Pancreas (tissue), 10 donors: ENCODE results near the gene CELF2. TPM values are rescaled to one million over a fixed set of nuclear protein-coding genes. Genes with fewer than 3 reads are reported as not detected.

ENCODE experiments used
- ATAC-seq, 4 donors: fragments of 200-7000 bp; cut with Tn5 transposase; one replicate each; pipeline versions ENCODE4 v1.8.0 to v1.9.1; 2020; ENCODE audit warnings: mild to moderate bottlenecking in 4 of 4, moderate library complexity in 4 of 4
- DNase-seq, 6 donors: peaks; one replicate each; pipeline ENCODE4 v3.0.0-alpha.2; 2020
- FAIRE-seq: peaks from 2 replicates; lab custom pipeline; 2012; peaks lifted over from hg19 to GRCh38; lab: Jason Lieb, UNC
- H3K27ac ChIP-seq, 4 donors: fragments of 200-600 bp; sonication (generic); 1 replicate in 3 of 4; 2 replicates in 1 of 4; pipeline versions ENCODE4 v1.5.0 to v1.8.0; 2020
- H3K27me3 ChIP-seq, 4 donors: fragments of 200-600 bp; one replicate each; pipeline ENCODE4 v1.8.0; 2021
- H3K36me3 ChIP-seq, 3 donors: fragments of 200-600 bp; sonication (generic) in 1 of 3; one replicate each; pipeline versions ENCODE4 v1.5.0 to v1.8.0; 2020 to 2021
- H3K4me1 ChIP-seq, 3 donors: fragments of 200-600 bp; one replicate each; pipeline ENCODE4 v1.8.0; 2021
- H3K4me3 ChIP-seq, 4 donors: fragments of 200-600 bp; sonication (generic) in 2 of 4; one replicate each; pipeline versions ENCODE4 v1.5.0 to v1.8.0; 2020 to 2021
- H3K9me3 ChIP-seq, 4 donors: fragments of 200-600 bp; one replicate each; pipeline ENCODE4 v1.8.0; 2021
- CTCF ChIP-seq, 4 donors: fragments of 200-600 bp; sonication (generic) in 3 of 4; IDR thresholded peaks; one replicate each; pipeline versions ENCODE4 v1.5.0 to v1.8.0; 2021; ENCODE audit warnings: antibody characterized with exemption in 4 of 4
- whole genome bisulfite sequencing, 2 donors: extraction: QIAGEN DNeasy Blood & Tissue Kit; methylation state at CpG; one replicate each; pipeline ENCODE4 v1.1.7; 2013; 5-methylcytosine and 5-hydroxymethylcytosine counted together
- intact Hi-C, 3 donors: fragments of 100-400 bp; cut with DNase I; formaldehyde crosslinking; loops; one replicate each; pipeline versions ENCODE4 v1.11.1 to v1.14.2; 2022
- polyA plus RNA-seq, 2 donors: library from polyadenylated mRNA; stranded (reverse); fragments of 200-250 nt; gene quantifications; one replicate each; pipeline ENCODE4 v1.2.3, GENCODE V29; 2013
- total RNA-seq, 6 donors: library from RNA; stranded (reverse); fragmentation: NEBNext Ultra II Directional in 4 of 6; extraction: Animal tissue kit (Norgen Biotek cat#: 25700) in 4 of 6; gene quantifications; one replicate each; pipeline versions ENCODE4 v1.2.1 to v1.2.4, GENCODE V29; 2021 to 2023
- donor health status: healthy with polysubstance abuse.
- donor health status: DM: no; HTN: no; CAD: no; lungs with moderate emphysema.
- donor health status: DM: no; HTN: no; CAD: no.
- donor health status: control.
- donor health status: control.
- donor health status: Bipolar disorder and iron deficiency.
- donor health status: DM: yes; HTN: yes; CAD: no.
- donor health status: DM: no; HTN: no; CAD: no.
- donor health status: DM: no; HTN: no; CAD: no.
- donor health status: DM: yes; HTN: yes; CAD: no.

Gene CELF2
- total and polyA plus RNA-seq, 8 donors = 1.2 to 11.7 (median 2.2) TPM

- no peaks in the 10 kb centered on the region for H3K4me1 ChIP-seq
- no peaks in the 10 kb centered on the region for H3K36me3 ChIP-seq
- no peak for DNase-seq
- no peaks in the 10 kb centered on the region for H3K27me3 ChIP-seq
- FAIRE-seq = no peak
- peaks cover 0 to 4% (median 0%) of the 10 kb centered on the region in 4 donors for H3K9me3 ChIP-seq
- ATAC-seq = no peak
- intact Hi-C loops = no loop called here
- H3K4me3 ChIP-seq = no peak overlapping the region
- no peak for TF ChIP-seq CTCF (IDR thresholded peaks at IDR 0.05)
- H3K27ac ChIP-seq = no peak overlapping the region
- WGBS, 2 donors = 87 to 90% methylated on average over 11 of the region's 11 CpGs
These were observed 287.4 kb downstream of the CELF2 start for GRCh38 chr10:11304906-11305585.

- DNase-seq (no peak), ATAC-seq (no peak), FAIRE-seq (no peak)
- TF ChIP-seq CTCF (IDR thresholded peaks at IDR 0.05) = no peak
- no peaks in the 10 kb centered on the region for H3K36me3 ChIP-seq
- peaks cover 0 to 4% (median 0%) of the 10 kb centered on the region in 4 donors for H3K9me3 ChIP-seq
- H3K27me3 ChIP-seq = no peaks in the 10 kb centered on the region
- no peak overlapping the region for H3K4me3 ChIP-seq
- H3K4me1 ChIP-seq = no peaks in the 10 kb centered on the region
- WGBS, 2 donors = 69 to 76% methylated on average over 13 of the region's 13 CpGs
- no peak overlapping the region for H3K27ac ChIP-seq
- intact Hi-C loops = no loop called here
These were observed 288.3 kb downstream of the CELF2 start for GRCh38 chr10:11305825-11306593.

GRCh38 chr10:11307004-11307403 is 289.3 kb downstream of the CELF2 start:
- Histone ChIP-seq H3K27me3 (no peaks in the 10 kb centered on the region), H3K9me3 (peaks cover 0 to 4% (median 0%) of the 10 kb centered on the region in 4 donors), H3K27ac (no peak overlapping the region), H3K36me3 (no peaks in the 10 kb centered on the region), H3K4me1 (no peaks in the 10 kb centered on the region), H3K4me3 (no peak overlapping the region)
- no peak for TF ChIP-seq CTCF (IDR thresholded peaks at IDR 0.05)
- FAIRE-seq (no peak), ATAC-seq (no peak), DNase-seq (no peak)
- intact Hi-C loops = no loop called here
- 92 to 94% methylated on average over 6 of the region's 6 CpGs for WGBS, 2 donors

GRCh38 chr10:11307937-11308336 is 290.3 kb downstream of the CELF2 start:
- 53 to 69% methylated on average over 1 of the region's 1 CpG for WGBS, 2 donors
- intact Hi-C loops = no loop called here
- H3K36me3 ChIP-seq = no peaks in the 10 kb centered on the region

More at GRCh38 chr10:11307937-11308336, 290.3 kb downstream of the CELF2 start:
- FAIRE-seq (no peak), DNase-seq (no peak), ATAC-seq (no peak)
- Histone ChIP-seq H3K27me3 (no peaks in the 10 kb centered on the region), H3K4me1 (no peaks in the 10 kb centered on the region), H3K4me3 (no peak overlapping the region), H3K27ac (no peak overlapping the region), H3K9me3 (peaks cover 0 to 4% (median 0%) of the 10 kb centered on the region in 4 donors)
- TF ChIP-seq CTCF (IDR thresholded peaks at IDR 0.05) = no peak
